NCI-H226 (cell line): ENCODE measurements around the gene ZFP28.

Source experiments
- DNase-seq: peaks from one replicate; pipeline ENCODE4 v3.0.0-alpha.2; 2015

Gene ZFP28

GRCh38 chr19:56538761-56539263, at the start of gene ZFP28:
Gene ZFP28, plus strand, starts transcription at chr19:56538948. Its CDS starts 71 bp downstream, at chr19:56539019.
- no peak for DNase-seq

- no peak for DNase-seq
These were observed 47.3 kb upstream of the ZFP28 start for GRCh38 chr19:56491399-56491798.

- DNase-seq: no peak
These were observed 34.2 kb upstream of the ZFP28 start for GRCh38 chr19:56504581-56504980.

GRCh38 chr19:56507446-56508289, 31.1 kb upstream of the ZFP28 start, which contains the start of gene ZNF471:
Gene ZNF471, plus strand, starts transcription at chr19:56507855. Its CDS starts 3,717 bp downstream, at chr19:56511572.
- DNase-seq: no peak

GRCh38 chr19:56508290-56508778, 30.4 kb upstream of the ZFP28 start:
- DNase-seq: no peak

- no peak for DNase-seq
These were observed 13.4 kb upstream of the ZFP28 start for GRCh38 chr19:56525214-56525860.

- no peak for DNase-seq
These were observed 1.3 kb upstream of the ZFP28 start for GRCh38 chr19:56537442-56537841.

GRCh38 chr19:56538254-56538760, 441 bp upstream of the ZFP28 start:
- DNase-seq: no peak

- DNase-seq: no peak
These were observed 5.0 kb downstream of the ZFP28 start for GRCh38 chr19:56543776-56544175.

- DNase-seq: no peak
These were observed 8.8 kb downstream of the ZFP28 start for GRCh38 chr19:56547535-56547934.

- no peak for DNase-seq
These were observed 15.6 kb downstream of the ZFP28 start for GRCh38 chr19:56554272-56554869.

GRCh38 chr19:56562766-56563165, 24.0 kb downstream of the ZFP28 start:
- no peak for DNase-seq

GRCh38 chr19:56566904-56567273, 28.1 kb downstream of the ZFP28 start:
- no peak for DNase-seq

GRCh38 chr19:56567274-56568120, 28.7 kb downstream of the ZFP28 start, which contains the start of gene ZNF470:
Gene ZNF470, plus strand, starts transcription at chr19:56567468. Its CDS starts 2,844 bp downstream, at chr19:56570312.
- DNase-seq: no peak

GRCh38 chr19:56572589-56572988, 33.8 kb downstream of the ZFP28 start:
- DNase-seq: no peak

- no peak for DNase-seq
These were observed 35.2 kb downstream of the ZFP28 start for GRCh38 chr19:56573914-56574313.

GRCh38 chr19:56577719-56578602, 39.2 kb downstream of the ZFP28 start:
- no peak for DNase-seq

- no peak for DNase-seq
These were observed 55.7 kb downstream of the ZFP28 start for GRCh38 chr19:56594446-56594782.

GRCh38 chr19:56594783-56595547, 56.2 kb downstream of the ZFP28 start, which contains the start of gene ZNF71:
Gene ZNF71, plus strand, starts transcription at chr19:56595302. Its CDS starts 6,257 bp downstream, at chr19:56601559.
- no peak for DNase-seq

- DNase-seq: no peak
These were observed 56.8 kb downstream of the ZFP28 start for GRCh38 chr19:56595548-56595899.
